HG03442 (cell line): Measurements from ENCODE around the gene ATG101.
A peak's percentile ranks its signal among the peaks of the same experiment; 100 is the strongest.

ENCODE experiments used
- ATAC-seq: cut with Tn5 transposase; IDR thresholded peaks from one replicate; pipeline ENCODE4 v1.9.1; 2021; ENCODE audit warnings: mild to moderate bottlenecking, moderate library complexity; ENCODE audit not compliant: unreplicated experiment

The ATG101 gene

DNA sequence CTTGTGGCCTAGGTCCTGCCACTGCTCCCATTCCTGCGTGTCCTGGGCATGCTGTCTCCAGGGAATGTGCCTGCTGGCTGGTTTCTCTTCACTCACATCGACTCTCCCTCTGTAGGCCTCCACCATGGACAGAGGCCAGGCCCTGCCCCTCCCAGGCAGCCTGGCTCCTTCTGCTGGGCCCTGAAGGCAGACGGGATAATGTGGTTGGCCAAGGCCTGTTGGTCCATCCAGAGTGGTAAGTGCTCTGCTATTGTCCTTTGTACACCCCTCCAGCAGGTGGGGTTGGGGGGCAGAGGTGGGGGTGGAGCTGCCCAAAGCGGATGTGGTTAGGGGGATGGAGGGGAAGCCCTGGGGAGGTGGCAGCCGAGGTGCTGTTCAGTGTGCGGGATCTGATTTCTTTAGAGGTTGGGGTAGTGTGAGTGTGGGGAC is 28.1 kb upstream of the ATG101 start:
- ATAC-seq = no peak

DNA sequence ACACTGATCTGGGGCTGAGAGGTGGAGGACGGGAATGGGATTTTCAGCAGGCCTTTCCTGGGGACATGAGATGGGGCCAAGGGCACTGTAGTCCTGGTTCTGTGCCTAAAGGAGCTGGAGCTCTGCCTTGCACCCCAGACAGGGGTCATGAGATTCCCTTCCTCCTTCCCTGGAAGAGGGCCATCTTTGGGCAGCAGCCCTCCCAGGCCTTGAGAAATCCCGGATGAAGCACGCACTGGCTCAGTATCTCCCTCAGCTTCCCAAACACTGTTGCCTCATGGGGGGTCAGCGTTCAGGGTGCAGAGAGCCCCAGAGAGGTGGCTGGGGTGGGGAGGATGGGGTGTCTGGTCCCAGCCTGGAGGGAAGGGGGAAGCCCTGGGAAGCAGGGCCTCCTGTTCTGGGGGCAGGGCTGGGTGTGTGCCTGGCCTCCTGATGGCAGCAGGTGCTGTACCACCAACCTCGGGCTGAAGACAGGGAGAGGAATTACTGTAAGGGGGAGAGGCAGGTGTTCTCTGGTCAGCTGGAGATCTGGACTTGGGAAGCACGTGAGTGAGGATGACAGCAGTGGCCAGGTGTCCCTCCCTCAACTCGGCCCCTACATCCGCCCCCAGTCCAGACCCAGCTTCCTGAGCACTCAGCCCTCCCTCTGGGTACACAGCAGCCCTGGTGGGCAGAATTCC is 26.9 kb upstream of the ATG101 start:
- ATAC-seq = no peak

DNA sequence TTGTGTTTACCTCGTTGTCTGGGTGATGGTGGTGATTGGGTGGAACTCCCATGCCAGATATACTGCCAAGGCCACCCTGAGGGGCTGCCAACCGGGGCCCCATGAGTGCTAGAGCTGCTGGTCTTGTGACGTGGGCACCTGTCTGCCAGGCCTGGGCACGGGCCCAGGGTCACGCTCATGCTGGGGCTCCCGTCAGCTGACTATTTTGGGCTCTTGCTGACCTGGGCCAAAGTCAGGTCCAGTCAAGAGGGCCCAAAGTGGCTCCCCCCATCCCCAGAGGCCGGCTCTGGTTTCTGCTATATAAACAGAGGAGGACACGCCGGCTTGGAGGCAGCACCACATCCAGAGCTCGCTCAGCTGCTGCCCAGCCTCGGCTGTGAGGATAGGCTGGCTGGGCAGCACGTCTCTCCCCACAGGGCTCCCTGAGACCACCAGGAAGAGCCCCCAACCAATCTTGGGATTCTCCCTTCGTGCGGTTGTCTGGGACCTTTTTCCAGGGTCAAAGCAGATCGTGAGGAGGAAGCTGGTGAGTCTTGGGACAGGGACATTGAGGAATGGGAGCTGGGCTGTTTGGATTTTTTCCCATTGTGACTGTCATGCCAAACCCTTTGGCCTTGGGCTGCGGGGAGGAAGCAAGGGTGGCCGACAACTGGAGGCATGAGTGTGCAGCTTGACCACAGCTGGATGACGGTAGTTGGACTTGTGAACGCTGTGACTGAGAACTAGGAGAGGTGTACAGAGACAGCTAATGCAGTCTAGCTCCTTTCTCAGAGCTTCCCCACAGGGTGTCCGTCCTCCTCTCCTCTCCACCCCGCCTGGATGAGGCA is 26.2 kb upstream of the ATG101 start:
- ATAC-seq = no peak

DNA sequence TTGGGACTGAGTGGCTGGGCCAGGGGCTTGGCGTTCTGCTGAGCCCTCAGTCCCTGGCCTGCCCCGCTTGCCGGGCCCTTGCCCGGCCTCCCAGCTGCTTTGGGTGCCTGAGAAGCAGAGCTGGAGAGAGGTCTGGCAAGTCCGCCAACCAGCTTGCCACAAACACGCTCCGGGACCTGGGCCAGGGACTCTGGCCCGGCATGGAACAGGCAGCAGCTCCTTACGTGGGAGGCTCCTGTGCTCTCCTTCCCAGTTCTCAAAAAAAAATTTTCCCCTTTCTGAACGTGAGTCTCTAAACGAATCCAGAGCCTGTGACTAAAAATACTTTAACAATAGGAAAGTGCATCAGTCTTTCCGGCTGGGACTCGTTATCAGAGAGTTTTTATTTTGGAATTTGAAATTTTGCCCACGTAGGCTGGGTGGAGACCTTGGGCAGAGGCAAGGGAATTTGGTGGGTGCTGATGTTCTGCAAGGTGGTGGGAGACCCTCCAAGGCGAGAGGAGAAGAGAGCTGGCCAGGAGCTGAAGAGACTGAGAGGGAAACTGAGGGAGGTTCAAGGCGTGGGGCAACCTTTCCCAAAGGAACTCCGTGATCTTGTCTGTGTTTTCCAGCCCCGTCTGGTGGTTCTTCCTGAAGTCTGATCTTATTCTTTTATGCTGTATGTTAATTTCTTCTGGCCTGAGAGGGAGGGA is 25.3 kb upstream of the ATG101 start:
- ATAC-seq = no peak

DNA sequence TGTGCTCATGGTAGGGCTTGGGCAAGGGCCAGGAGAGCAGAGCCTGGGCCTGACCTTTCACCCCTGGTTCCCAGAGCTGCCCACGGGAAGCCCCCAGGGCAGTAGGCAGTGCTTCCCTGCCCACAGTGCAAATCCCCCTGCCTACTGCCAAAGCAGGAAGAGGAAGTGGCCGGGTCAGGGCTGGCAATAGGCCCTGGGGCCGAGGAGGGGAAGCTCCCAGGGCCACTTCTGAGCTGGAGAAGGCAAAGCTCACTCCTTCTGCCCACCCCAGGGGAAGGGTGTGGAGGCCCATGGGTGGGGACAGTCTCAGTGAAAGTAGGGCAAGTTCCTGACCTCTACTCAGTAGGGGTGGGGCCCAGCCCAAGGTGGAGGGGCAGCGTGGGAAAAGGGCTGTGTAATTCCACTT is 24.0 kb upstream of the ATG101 start:
- no peak for ATAC-seq

DNA sequence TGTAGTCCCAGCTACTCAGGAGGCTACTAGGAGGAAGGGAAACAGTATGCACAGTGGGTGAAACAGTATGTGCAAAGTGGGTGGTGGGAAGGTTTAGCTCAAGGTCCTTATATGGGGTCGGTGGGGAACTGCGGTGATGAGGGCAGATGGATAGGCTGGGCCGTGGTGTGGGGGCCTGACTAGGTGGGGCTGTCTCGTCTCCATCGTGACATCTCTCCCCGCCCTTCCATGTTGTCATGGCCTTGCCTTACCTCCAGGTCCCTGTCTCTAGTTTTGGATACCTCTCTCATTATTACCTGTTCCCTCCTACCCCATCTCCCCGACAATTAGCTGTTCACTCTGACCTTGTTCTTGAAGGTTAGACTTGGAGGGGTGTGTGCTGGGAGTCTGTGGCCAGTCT is 22.9 kb upstream of the ATG101 start:
- ATAC-seq = no peak

DNA sequence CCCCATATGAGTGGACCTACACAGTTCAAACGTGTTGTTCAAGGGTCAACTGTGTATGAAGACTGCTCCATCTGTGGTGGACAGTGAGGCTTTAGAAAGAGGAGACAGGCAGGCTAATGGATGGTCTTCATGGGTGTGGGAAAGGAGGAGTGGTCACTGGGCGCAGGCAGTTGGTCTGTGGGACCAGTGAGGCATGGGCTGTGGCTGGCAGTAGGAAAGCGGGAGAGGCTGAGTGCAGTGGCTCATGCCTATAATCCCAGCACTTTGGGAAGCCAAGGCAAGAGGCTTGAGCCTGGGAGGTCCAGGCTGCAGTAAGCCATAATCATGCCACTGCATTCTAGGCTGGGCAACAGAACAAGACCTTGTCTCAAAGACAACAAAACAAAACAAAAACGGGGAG is 20.5 kb upstream of the ATG101 start:
- ATAC-seq = no peak

DNA sequence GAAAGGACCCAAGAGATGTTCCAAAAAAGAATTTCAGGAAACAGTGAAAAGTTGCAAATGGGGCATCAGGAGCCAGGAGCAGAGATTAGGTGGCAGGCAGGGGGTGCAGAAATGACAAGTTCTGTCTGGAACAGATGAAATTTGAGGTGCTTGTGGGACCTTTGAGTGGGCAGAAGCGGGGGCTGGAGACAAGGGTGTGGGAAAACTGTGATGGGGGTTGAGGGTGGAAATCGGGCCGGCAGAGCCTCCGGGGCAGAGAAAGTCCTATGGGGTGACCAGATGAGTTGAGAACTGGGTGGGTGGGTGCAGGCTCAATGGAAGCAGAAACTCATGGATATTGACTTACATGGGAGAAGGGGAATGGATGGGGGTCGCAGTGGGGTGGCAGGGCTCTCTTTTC is 20.1 kb upstream of the ATG101 start:
- no peak for ATAC-seq

DNA sequence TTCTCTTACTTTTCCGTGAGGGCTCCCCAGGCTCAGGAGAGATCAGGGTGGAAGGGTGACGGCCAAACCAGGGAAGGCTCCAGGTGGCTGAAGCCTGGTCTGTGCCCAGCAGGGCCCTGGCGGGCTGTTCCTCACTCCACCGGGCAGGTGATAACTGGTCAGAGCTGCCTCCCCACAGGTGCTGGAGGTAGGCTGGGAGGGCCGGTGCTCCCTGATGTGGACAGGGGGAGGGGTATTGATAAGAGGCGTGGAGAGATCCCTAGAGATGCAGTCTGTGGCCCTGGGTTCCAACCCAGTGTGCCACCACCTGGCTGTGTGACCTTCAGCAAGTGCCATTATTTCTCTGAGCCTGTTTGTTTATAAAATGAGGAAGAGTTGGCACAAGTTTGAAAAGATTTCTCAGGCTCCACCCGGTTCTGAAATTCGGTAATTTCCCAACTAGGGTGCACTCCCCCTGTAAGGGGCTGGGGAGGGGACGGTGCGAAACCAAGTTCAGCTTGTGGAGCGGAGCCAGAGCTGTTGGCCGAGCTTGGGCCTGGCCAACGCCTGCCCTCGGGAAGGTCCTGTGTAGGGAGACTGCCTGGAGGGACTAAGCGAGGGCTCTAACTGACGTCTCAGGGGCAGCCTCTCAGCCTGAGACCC is 19.5 kb upstream of the ATG101 start:
- no peak for ATAC-seq

DNA sequence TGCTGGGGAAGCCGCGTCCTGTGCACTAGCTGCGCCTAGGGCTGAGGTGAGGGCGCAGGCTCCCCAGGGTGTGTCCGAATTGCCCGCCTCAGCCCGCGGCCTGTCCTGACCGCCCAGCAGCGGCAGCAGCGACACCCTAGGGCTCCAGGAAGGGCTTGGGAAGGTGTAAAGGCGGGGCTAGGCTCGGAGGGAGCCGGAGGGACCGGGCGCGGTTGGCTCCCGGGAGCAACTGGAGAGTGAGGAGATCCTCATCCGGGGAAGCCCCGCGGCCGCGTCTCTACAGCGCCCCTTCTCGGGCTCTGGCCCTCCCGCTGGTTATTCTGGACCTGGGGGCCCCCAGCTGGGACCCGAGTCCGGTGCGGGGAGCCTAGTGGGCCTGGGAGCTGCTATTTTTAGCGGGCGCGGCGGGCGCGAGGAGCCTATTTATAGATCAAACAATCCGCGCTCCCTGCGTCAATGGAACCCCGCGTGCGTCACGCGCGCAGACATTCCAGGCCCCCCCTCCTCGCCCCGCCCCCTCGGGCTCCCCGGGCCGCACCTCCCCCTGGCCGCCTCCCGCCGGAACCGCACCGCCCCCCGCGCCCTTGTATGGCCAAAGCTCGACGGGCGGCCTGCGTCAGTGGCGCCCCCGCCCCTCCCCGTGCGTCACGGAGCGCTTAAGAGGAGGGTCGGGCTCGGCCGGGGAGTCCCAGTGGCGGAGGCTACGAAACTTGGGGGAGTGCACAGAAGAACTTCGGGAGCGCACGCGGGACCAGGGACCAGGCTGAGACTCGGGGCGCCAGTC is 18.8 kb upstream of the ATG101 start, which contains the start of gene NR4A1:
Gene NR4A1 (plus strand): TSS at position 685 of the 784 bp plus-strand sequence. CDS start 2,887 bp downstream, outside the sequence.
- ATAC-seq = peak; percentile 76

DNA sequence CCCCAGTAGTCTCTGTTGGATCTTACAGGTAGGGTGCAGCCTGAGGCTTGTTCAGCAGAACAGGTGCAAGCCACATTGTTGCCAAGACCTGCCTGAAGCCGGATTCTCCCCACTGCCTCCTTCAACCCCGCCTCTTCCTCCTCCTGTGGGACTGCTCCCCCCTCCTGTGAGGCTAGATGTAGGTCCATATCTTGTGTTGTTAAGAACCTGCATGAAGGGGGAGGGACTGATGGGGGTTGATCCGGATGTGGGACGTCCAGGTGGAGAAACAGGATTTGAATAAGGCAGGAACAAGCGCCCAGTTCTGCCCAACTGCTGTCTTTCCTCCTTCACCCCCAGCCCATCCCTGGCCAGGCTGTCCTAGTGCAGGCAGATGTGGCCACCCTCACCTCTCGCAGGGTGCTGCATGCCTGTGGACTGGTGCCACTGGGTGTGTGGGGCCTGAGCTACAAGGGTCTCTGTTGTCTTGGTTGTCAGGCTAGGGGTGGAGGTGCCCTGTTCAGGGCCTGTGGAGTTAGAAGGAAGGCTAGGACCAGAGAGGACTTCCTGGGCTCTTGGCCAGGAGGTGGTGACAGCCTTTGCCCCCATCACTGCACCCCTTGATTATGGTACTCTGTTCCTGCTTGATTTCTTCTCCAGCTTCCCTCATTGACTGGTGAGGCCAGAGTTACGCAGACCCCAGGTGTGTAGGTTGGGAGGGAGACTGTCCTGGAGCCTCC is 17.2 kb upstream of the ATG101 start:
- ATAC-seq = no peak

DNA sequence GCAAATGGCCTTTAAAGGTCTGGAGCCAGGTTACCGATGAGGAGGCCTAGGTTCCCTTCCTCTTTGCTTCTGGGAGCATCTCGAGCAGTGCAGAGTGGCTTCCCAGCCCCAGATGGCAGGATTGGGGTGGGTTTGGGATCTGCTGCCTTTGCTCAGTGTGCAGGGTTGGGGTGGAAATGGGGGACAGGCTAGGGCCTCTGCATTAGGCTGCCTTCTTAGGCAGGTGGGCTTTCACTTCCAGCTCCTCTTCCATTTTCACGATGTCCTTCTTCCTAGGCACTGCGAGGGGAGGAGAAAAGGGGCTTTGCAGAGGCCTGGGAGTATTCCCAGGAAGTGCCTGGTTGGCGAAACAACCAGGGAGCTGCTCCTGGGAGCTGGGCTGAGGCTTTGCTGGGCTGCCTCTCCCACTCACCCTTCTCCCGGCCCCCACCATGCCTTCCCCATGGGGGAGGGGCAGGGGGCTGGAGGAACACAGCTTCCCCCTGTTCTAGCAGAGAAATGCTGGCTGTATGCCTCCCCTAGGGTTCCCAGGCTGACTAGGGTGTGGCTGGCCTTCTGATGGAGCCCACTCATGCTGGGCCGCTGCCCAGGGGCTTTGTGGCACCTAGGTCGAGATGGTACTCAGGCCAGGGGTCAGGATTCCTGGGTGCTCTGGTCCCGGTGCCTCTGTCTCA is 16.1 kb upstream of the ATG101 start:
- no peak for ATAC-seq

DNA sequence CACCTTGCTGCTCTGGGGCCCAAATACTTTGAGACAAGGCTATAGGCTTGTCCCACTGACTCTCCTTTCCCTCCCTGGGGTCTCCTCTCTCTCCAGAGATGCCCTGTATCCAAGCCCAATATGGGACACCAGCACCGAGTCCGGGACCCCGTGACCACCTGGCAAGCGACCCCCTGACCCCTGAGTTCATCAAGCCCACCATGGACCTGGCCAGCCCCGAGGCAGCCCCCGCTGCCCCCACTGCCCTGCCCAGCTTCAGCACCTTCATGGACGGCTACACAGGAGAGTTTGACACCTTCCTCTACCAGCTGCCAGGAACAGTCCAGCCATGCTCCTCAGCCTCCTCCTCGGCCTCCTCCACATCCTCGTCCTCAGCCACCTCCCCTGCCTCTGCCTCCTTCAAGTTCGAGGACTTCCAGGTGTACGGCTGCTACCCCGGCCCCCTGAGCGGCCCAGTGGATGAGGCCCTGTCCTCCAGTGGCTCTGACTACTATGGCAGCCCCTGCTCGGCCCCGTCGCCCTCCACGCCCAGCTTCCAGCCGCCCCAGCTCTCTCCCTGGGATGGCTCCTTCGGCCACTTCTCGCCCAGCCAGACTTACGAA is 15.4 kb upstream of the ATG101 start:
- ATAC-seq = no peak

DNA sequence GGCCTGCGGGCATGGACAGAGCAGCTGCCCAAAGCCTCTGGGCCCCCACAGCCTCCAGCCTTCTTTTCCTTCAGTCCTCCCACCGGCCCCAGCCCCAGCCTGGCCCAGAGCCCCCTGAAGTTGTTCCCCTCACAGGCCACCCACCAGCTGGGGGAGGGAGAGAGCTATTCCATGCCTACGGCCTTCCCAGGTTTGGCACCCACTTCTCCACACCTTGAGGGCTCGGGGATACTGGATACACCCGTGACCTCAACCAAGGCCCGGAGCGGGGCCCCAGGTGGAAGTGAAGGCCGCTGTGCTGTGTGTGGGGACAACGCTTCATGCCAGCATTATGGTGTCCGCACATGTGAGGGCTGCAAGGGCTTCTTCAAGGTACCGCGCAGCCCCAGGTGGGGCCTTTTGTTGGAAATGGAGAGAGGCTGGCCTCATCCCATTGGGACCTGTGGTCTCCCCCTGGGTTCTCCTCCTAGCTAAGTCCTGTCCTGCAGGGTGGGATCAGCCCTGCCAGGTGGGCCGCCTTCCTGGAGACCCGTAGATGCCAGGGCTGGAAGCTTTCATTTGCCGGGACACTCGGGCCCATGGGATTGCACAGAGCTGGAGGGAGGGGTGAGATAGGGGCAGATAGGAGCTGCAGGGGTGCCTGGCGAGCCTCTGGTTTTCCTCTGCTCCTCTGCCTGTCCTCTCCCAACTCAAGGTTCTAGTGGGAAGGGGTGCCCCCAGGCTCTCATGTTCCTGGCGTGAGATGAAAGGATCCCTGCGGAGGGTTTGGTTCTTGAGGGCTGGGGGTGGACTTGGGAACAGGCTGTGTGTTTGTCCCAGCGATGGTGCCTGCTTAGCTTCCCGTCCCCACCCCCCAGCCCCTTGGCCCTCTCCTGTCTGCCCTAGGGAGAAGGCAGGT is 14.7 kb upstream of the ATG101 start:
- no peak for ATAC-seq

DNA sequence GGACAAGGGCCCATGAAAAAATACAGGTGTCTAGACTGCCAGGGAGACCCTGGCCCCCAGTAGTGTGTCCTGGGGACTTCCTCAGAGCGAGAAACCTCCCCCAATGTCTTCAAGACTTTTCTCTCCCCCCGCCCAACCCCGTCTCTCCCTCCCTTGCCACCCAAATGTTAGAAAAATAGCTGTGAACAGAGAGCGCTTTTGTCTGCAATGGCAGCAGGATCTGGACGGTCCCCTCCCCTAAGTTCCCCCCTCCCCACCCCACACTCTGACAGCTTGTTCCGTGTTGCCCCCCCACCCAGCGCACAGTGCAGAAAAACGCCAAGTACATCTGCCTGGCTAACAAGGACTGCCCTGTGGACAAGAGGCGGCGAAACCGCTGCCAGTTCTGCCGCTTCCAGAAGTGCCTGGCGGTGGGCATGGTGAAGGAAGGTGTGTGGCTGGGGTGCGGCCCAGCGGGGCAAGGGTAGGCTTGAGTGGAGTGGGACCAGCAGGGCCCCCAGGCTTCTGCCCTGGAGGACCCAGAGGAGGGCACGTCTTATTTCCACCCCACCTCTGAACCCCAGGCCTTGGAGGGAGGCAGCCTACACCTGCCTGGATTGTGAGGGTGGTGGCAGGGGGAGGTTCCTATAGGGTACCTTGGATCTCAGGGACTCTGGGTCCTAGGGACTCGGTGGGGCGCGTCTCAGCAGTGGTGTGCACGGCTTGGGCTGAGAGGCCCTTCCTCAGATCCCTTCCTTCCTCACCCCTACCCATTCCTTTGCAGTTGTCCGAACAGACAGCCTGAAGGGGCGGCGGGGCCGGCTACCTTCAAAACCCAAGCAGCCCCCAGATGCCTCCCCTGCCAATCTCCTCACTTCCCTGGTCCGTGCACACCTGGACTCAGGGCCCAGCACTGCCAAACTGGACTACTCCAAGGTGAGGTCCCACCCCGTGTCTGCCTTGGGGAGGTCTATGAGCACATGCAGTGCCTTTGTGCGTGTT is 13.8 kb upstream of the ATG101 start:
- ATAC-seq = no peak

DNA sequence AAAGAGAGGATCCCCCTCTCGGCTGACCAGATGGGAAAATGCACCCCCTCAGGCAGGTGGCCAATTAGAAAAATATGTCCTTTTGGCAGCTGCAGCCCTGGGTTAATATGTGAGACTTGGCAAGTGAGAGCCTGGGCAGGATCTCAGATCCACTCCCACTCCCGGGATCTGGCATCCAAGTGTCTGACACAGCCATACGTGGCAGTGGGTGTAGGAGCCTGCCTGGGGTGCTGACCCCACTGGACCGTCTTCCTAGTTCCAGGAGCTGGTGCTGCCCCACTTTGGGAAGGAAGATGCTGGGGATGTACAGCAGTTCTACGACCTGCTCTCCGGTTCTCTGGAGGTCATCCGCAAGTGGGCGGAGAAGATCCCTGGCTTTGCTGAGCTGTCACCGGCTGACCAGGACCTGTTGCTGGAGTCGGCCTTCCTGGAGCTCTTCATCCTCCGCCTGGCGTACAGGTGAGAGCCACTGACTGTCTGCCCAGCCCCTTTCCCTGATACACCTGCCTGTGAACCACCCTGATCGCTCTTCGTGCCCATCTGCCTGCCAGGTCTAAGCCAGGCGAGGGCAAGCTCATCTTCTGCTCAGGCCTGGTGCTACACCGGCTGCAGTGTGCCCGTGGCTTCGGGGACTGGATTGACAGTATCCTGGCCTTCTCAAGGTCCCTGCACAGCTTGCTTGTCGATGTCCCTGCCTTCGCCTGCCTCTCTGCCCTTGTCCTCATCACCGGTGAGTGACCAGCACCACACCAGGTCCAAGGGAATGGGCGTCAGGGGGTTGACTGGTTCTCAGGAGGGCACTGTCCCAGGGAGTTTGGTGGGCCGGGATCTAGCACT is 12.8 kb upstream of the ATG101 start:
- no peak for ATAC-seq
